Measurements from ENCODE around the gene PRMT1.

GRCh38 chr19:49701271-49701786 lies 24.3 kb downstream of the PRMT1 start:
- no peak for TF ChIP-seq EZH2 (IDR thresholded peaks at IDR 0.05; ENCODE audit: borderline replicate concordance, insufficient read depth, low read depth, low read length, poor library complexity, severe bottlenecking)
- TF ChIP-seq, protein P1, sequence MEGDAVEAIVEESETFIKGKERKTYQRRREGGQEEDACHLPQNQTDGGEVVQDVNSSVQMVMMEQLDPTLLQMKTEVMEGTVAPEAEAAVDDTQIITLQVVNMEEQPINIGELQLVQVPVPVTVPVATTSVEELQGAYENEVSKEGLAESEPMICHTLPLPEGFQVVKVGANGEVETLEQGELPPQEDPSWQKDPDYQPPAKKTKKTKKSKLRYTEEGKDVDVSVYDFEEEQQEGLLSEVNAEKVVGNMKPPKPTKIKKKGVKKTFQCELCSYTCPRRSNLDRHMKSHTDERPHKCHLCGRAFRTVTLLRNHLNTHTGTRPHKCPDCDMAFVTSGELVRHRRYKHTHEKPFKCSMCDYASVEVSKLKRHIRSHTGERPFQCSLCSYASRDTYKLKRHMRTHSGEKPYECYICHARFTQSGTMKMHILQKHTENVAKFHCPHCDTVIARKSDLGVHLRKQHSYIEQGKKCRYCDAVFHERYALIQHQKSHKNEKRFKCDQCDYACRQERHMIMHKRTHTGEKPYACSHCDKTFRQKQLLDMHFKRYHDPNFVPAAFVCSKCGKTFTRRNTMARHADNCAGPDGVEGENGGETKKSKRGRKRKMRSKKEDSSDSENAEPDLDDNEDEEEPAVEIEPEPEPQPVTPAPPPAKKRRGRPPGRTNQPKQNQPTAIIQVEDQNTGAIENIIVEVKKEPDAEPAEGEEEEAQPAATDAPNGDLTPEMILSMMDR (IDR thresholded peaks at IDR 0.05): no peak

Measured in B cell (primary cell).